LHCN-M2 (cell line): ENCODE results near the gene HP. TPM values are rescaled to one million over a fixed set of nuclear protein-coding genes. Genes with fewer than 3 reads are reported as not detected.

Experiments used
- DNase-seq: peaks from one replicate; pipeline ENCODE4 v3.0.0-alpha.2; 2012; ENCODE audit warnings: low read depth
- total RNA-seq: library from RNA; depleted of rRNA; stranded (reverse); fragments of >200 nt; gene quantifications from 2 replicates; pipeline ENCODE4 v1.2.3, GENCODE V29; 2014; rRNA removed

The HP gene
- total RNA-seq, 1 experiment from 2014 or later, result not detected

DNA sequence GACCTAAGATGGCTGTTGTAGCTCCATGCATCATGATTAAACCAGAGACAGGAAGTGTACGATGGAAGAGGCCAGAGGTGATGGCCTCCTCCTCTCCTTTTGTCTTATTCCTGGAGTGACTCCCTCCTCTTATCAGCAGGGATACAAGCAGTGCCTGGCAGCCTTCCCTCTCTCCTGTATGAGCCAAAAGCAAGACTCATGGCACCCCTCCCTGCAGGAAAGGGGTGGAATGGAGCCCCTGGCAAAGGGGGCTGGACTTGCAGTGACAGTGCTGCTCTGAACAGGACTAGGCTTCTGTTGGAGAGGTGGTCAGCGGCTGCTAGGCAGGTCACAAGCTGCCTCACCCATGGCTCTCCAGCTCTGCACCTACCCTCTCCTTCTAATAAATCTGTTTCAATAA lies 30.7 kb downstream of the HP start:
- no peak for DNase-seq

DNA sequence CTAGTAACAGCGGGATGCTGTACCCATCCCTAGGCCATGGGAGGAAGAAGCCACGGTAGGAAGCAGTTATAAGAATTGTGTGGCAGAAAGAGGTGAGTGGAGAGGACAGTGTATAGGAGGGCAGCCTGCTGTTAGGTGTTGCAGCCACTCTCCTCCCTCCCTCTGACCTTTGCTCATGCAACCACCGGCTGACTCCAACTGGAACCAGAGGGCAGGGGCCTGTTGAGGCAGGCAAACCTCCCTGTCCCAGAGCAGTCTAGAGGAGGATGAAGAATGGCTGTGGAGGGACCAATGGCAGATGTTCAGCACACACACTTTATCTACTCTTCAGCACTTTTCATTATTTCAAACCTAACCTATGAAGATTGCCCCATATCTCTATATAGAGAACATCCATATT lies 36.9 kb downstream of the HP start:
- DNase-seq, result no peak

DNA sequence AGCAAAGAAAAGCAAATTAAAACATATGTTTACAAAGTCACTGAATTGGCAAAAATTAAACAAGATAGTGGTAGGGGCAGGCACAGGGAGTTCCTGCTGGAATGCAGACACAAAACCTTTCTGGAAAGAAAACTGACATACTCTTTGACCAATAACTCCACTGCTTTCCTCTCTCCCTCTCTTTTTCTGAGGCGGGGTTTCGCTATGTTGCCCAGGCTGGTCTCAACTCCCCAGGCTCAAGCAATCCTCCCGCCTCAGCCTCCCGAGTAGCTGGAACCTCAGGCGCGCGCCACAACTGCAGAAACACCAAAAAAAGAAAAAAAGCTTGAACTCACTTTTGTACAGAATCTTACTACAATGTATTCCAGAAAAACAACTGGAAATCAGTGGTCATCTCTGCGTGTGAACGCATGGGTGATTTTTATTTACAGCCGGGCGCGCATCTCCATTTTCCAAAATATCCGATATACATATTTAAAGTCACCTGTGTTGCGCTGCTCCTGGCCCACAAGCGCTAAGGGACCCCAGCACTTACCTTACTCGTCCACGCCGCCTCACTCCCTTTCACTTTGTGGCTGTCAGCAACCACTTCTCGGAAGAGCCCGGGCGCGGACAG lies 38.6 kb downstream of the HP start:
- DNase-seq, result peak; percentile 52

DNA sequence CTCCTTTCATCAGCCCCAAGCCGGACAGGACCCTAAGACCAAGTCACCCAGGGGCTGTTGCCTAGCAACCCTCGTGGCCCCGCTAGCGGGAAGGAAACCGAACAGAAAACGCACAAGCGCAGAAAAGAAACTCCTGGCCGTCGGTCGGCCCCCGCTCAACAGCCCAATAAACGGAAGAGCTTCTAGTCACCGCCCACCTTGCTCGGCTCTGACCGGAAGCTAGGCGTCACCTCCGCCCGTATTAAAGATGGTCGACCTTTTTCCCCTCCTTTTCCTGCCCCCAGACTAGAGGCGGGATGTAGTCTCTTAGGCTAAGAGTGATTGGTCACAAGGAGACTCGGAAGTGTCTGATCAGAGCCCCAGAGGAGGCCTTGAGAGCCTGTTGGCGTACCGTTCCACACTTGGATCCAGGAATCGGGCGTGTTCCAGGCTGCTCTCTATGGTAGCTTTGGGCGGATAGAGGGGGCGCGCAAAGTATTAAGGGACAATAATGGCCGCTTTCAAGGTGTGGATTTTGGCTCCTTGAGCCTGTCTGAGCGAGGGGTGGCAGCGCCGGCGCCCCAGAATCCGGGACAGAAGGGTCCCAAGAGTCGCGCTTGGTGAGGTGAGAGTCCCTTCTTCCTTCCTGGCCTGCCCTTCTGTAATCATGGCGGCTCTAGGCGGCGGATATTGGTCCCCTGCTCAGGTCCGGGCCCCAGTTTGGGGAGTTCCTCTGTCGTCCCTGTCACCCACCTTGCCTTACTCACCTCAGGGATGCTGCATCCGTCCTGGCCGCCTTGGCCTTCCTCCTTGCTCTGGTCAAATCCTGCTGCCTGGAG lies 39.4 kb downstream of the HP start, which contains the start of the genes DHX38 and TXNL4B:
TSS of gene DHX38 (plus strand) at position 400 of the 818 bp plus-strand sequence. CDS start 2,311 bp downstream, outside the sequence.
TSS of gene TXNL4B (minus strand) at position 173 of the 818 bp plus-strand sequence. CDS start 2,871 bp downstream, outside the sequence.
- DNase-seq, result peak; percentile 99

DNA sequence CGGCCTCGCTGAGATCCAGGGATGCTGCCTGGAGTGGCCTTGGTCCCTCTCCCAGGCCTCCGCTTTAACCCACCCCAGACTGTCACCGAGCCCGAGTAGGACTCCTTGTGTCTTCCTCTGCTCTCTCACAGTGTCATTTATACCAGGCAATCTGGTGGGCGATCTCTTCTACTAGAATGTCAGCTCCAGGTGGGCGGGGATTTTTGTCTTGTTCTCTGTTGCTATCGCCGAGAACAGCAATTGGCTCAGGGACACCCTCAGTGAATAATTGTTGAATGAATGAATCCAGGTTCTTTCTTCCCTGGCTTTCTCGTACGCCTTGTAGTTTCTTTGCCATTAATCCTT lies 39.9 kb downstream of the HP start:
- no peak for DNase-seq

DNA sequence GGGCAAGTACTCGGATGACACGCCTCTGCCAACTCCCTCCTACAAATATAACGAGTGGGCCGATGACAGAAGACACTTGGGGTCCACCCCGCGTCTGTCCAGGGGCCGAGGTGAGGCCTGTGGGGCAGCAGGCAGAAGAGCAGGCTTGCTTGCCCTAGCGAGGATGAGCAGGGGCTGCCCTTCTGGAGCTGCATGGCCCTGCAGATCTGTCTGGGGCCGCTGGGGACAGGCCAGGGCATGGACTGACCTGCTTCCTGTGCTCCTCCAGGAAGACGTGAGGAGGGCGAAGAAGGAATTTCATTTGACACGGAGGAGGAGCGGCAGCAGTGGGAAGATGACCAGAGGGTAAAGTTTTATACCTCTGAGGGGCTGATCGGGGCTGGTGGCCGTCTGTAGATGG lies 44.6 kb downstream of the HP start:
- no peak for DNase-seq

DNA sequence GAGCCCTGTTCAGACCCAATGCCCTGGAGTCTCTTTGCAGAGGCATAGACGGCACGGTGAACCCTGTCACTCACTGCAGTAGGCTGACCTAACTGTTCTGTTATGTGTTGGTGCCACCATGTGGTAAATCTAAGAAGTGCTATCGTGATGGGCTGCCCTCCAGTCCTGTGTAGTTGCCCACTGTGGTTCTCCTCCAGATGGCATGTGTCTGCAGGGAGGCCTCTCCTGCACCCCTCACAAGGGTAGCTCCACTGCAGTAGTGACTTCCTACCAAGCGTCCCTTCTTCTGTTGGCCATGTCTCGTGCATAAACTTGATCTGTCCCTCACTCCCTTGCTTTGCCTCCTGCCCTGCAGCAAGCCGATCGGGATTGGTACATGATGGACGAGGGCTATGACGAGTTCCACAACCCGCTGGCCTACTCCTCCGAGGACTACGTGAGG lies 45.1 kb downstream of the HP start:
- peak; percentile 54 for DNase-seq

DNA sequence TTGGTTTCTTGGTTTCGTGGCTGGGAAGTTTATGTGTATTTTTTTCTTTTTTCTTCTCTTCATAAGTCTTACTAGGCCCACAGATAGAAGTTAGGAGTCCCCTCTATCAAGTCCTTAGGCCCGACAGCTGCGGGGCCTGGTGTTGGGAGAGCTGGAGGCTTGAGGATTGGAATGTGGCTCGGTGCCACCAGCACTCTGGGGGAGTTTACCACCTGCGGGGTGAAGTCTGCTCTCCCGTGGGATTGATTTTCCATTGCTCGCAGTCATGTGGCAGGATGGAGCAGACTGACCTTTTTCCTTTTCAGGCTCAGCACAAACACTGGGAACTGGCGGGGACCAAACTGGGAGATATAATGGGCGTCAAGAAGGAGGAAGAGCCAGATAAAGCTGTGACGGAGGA lies 46.9 kb downstream of the HP start:
- no peak for DNase-seq

DNA sequence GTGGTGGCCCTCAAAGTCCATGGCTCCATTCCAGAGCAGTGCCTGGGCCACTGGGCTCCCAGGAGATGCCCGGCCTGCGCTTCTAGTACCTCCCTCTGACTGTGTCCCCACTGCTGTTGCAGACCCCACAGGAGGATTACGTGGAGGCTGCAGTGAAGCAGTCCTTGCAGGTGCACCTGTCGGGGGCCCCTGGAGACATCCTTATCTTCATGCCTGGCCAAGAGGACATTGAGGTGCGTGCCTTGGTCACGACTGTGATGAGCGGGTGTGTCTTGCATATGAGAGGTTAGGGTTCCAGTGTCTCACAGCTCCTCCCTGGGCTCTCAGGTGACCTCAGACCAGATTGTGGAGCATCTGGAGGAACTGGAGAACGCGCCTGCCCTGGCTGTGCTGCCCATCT lies 50.6 kb downstream of the HP start:
- no peak for DNase-seq

DNA sequence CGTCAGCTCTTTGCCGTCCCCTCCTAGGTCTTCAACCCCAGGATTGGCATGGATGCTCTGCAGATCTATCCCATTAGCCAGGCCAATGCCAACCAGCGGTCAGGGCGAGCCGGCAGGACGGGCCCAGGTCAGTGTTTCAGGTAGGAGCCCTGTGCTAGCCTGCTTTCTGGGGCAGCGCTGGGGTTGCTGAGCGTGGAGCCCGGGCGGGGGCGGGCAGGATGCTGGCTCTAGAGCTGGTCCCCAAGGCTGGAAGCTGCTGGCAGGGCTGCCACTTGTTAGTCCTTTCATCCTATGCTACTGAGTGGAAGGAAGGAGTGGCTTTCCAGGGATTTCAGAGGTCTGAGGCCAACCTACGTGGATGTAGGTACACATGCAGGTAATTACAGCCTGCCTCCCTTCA lies 51.7 kb downstream of the HP start:
- no peak for DNase-seq

DNA sequence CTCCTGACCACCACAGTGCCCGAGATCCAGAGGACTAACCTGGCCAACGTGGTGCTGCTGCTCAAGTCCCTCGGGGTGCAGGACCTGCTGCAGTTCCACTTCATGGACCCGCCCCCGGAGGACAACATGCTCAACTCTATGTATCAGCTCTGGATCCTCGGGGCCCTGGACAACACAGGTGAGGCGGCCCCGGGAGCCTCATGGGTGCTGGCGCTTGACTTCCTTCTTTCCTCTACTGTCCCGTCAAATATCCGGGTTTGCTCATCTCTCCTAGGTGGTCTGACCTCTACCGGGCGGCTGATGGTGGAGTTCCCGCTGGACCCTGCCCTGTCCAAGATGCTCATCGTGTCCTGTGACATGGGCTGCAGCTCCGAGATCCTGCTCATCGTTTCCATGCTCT lies 53.1 kb downstream of the HP start:
- no peak for DNase-seq

DNA sequence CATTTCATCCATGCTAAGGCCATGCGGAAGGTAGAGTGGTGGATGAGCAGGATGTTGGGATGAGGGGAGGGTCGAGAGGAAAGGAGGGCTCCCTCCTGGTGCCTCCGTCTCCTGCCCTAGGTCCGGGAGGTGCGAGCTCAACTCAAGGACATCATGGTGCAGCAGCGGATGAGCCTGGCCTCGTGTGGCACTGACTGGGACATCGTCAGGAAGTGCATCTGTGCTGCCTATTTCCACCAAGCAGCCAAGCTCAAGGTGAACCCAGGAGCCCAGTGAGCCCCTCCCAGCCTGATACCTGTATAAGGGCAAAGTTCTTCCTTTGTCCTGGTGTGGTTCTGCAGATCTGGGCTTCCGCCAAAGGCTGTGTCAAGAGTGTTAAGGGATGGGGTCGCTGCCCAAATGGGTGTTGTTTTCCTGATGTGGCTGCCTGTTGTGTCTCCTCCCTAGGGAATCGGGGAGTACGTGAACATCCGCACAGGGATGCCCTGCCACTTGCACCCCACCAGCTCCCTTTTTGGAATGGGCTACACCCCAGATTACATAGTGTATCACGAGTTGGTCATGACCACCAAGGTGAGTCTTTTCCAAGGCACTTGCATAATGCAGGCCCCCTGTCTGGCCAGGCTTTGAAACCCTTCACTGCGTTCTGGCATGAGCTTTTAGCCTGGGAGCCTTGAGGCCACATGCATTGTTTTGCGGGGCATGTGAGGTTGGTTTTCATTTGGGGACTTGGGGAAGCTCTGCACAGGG lies 54.2 kb downstream of the HP start:
- DNase-seq, result no peak

DNA sequence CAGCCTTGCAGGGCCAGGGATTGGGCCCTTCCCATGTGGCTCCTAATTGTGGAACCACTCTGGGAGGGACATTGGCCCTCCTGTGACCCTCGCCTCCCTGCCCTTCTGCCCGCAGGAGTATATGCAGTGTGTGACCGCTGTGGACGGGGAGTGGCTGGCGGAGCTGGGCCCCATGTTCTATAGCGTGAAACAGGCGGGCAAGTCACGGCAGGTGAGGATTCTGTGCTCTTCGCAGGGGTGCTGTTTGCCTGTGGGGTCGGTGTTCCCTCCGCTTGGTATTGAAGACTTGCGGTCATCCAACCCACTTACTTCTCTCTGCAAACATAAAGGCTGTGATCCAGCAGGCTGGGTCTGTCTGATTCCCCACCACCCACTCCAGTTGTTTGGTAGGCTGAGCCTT lies 55.0 kb downstream of the HP start:
- no peak for DNase-seq

DNA sequence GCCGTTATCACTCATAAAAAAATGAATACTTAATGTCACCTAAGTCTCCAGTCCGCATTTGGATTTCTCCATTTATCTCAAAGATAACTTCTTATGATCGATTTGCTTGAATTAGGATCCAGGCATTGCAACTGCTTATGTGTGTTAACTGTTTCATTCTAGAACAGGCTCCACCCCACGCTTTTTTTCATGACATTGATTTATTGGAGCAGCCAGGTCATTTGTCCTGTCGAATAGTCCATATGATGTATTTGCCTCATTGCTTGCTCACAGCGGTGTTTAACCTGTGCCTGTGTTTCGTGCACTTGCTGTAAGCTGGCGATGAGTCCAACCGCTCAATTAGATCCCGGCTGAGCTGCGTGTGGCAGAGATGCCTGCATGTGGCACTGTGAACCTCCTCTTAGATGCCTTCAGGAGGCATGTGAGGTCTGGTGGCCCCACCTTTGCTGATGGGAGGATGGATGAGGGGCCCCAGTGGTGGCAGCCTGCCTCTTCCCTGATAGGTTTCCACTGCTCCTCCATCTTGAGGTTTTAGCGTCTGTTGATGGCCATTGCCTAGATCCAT lies 55.7 kb downstream of the HP start:
- no peak for DNase-seq

Other genes with a start within 250 kb of the HP start
- gene AP1G1, start 245.7 kb upstream of the HP start, total RNA-seq, result 59.8 and 62.1 TPM in 2 replicates
- gene ATXN1L, start 208.5 kb upstream of the HP start, total RNA-seq, result 7.3 and 11.5 TPM in 2 replicates
- gene ZNF821, start 170.3 kb upstream of the HP start, total RNA-seq, result 6.6 and 7.4 TPM in 2 replicates
- gene IST1, start 159.0 kb upstream of the HP start, total RNA-seq, result 193 and 208 TPM in 2 replicates
- gene PKD1L3, start 54.1 kb upstream of the HP start, total RNA-seq, result 0.06 TPM in 1 of 2 replicates, not detected in the other
- 5.3 and 7.6 TPM in 2 replicates for gene DHODH, start 45.8 kb upstream of the HP start, total RNA-seq
- gene HPR, start 8.7 kb downstream of the HP start, total RNA-seq, result not detected in 2 replicates
- gene TXNL4B, start 39.1 kb downstream of the HP start, total RNA-seq, result 8.1 and 10.3 TPM in 2 replicates
- 36.5 and 46.3 TPM in 2 replicates for gene DHX38, start 39.3 kb downstream of the HP start, total RNA-seq
- gene PMFBP1, start 117.7 kb downstream of the HP start, total RNA-seq, result 0.06 and 0.11 TPM in 2 replicates